HFFc6 (cell line): ENCODE results near the gene GLIPR1. TPM values are rescaled to one million over a fixed set of nuclear protein-coding genes. Genes with fewer than 3 reads are reported as not detected.
A peak's percentile ranks its signal among the peaks of the same experiment; 100 is the strongest.

Experiments used
- DNase-seq: peaks from one replicate; pipeline ENCODE4 v3.0.0-alpha.2; 2018
- H3K27ac Mint-ChIP-seq: 2 replicates; pipeline ENCODE4 v1.8.0; 2020; ENCODE audit warnings: mild to moderate bottlenecking, mixed read lengths
- H3K27me3 Mint-ChIP-seq: 2 replicates; pipeline ENCODE4 v1.8.0; 2021; ENCODE audit warnings: mild to moderate bottlenecking, moderate library complexity, mixed read lengths; ENCODE audit not compliant: insufficient read depth
- H3K36me3 Mint-ChIP-seq: 2 replicates; pipeline ENCODE4 v1.8.0; 2021; ENCODE audit warnings: low read depth, mixed read lengths
- H3K4me1 Mint-ChIP-seq: 2 replicates; pipeline ENCODE4 v1.8.0; 2020; ENCODE audit warnings: low read depth, mixed read lengths
- H3K4me3 Mint-ChIP-seq: 2 replicates; pipeline ENCODE4 v1.8.0; 2020; ENCODE audit warnings: mild to moderate bottlenecking, moderate library complexity, mixed read lengths
- H3K9me3 Mint-ChIP-seq: 2 replicates; pipeline ENCODE4 v1.8.0; 2020; ENCODE audit warnings: mild to moderate bottlenecking, mixed read lengths
- CTCF ChIP-seq: fragments of 200-600 bp; sonication (generic); IDR thresholded peaks from 2 replicates; pipeline ENCODE4 v1.5.0; 2021; ENCODE audit warnings: antibody characterized with exemption, mild to moderate bottlenecking
- long read RNA-seq: library from polyadenylated mRNA; unstranded; transcript quantifications from one replicate; pipeline ENCODE4 v2.0.0, GENCODE V29; 2019
- total RNA-seq, 6 experiments: library from RNA; stranded (reverse); fragmentation: NEBNext Ultra II Directional; extraction: Animal tissue kit (Norgen Biotek cat#: 25700); gene quantifications; 2 replicates in 1 of 6; 3 replicates in 5 of 6; pipeline ENCODE4 v1.2.3, GENCODE V29; 2021

Gene GLIPR1
- 100 to 1,000 TPM; 190 to 339 (median 278) TPM for total RNA-seq
- long read RNA-seq, full-length matches to known transcripts = 144 of 192 reads
- long read RNA-seq, partial matches to known transcripts = 7 of 192 reads
- long read RNA-seq, other reads (novel, unspliced or antisense) = 41 of 192 reads

GRCh38 chr12:75480469-75480949, at the start of gene GLIPR1:
Gene GLIPR1 (plus strand): TSS chr12:75480755. CDS start chr12:75480881, 126 bp downstream.
- Mint-ChIP-seq H3K9me3 (no peaks in the 10 kb centered on the region), H3K36me3 (peaks cover 46% of the 10 kb centered on the region), H3K27me3 (no peaks in the 10 kb centered on the region; the same call in 1 of the 2 replicates), H3K4me3 (peak within 1 kb of the TSS; percentile 93), H3K4me1 (peaks cover 75% of the 10 kb centered on the region), H3K27ac (peak within 1 kb of the TSS; percentile 95)
- no peak for TF ChIP-seq CTCF
- peak; percentile 99 for DNase-seq

- Mint-ChIP-seq H3K36me3 (peaks cover 33% of the 10 kb centered on the region), H3K4me3 (no peak overlapping the region), H3K27ac (no peak overlapping the region), H3K4me1 (peaks cover 20% of the 10 kb centered on the region), H3K9me3 (peaks cover 26% of the 10 kb centered on the region), H3K27me3 (no peaks in the 10 kb centered on the region)
- TF ChIP-seq CTCF = no peak
- DNase-seq = no peak
Measured at GRCh38 chr12:75432924-75433323, 47.6 kb upstream of the GLIPR1 start.

- Mint-ChIP-seq H3K4me3 (no peak overlapping the region), H3K27ac (no peak overlapping the region; the same call in 1 of the 2 replicates), H3K36me3 (peaks cover 39% of the 10 kb centered on the region), H3K4me1 (peaks cover 40% of the 10 kb centered on the region), H3K9me3 (peaks cover 18% of the 10 kb centered on the region), H3K27me3 (no peaks in the 10 kb centered on the region)
- peak; percentile 63; the same call in 1 of the 2 replicates for TF ChIP-seq CTCF
- DNase-seq = peak; percentile 43
Measured at GRCh38 chr12:75437564-75437963, 43.0 kb upstream of the GLIPR1 start.

- Mint-ChIP-seq H3K9me3 (peaks cover 18% of the 10 kb centered on the region), H3K4me1 (peaks cover 42% of the 10 kb centered on the region), H3K4me3 (no peak overlapping the region), H3K36me3 (peaks cover 39% of the 10 kb centered on the region), H3K27ac (no peak overlapping the region), H3K27me3 (no peaks in the 10 kb centered on the region)
- DNase-seq = no peak
- no peak for TF ChIP-seq CTCF
Measured at GRCh38 chr12:75438059-75438754, 42.3 kb upstream of the GLIPR1 start.

- H3K4me3 Mint-ChIP-seq = no peak overlapping the region
- peaks cover 18% of the 10 kb centered on the region for H3K9me3 Mint-ChIP-seq
- H3K4me1 Mint-ChIP-seq = peaks cover 45% of the 10 kb centered on the region
- TF ChIP-seq CTCF = no peak
- H3K36me3 Mint-ChIP-seq = peaks cover 34% of the 10 kb centered on the region
- H3K27ac Mint-ChIP-seq = peak overlapping the region; percentile 17; the same call in 1 of the 2 replicates
- DNase-seq = peak; percentile 30
- no peaks in the 10 kb centered on the region for H3K27me3 Mint-ChIP-seq
Measured at GRCh38 chr12:75439048-75439447, 41.5 kb upstream of the GLIPR1 start.
